HG02840 (cell line): ENCODE results near the gene ZNF512B.
A peak's percentile ranks its signal among the peaks of the same experiment; 100 is the strongest.
"Not testable (repeated sequence)": the region's sequence is repeated elsewhere in the genome, so short reads cannot be mapped to it uniquely, and the experiment has no call there.

Source experiments
- ATAC-seq: cut with Tn5 transposase; IDR thresholded peaks from one replicate; pipeline ENCODE4 v1.9.1; 2021; ENCODE audit warnings: mild to moderate bottlenecking, moderate library complexity, moderate number of reproducible peaks; ENCODE audit not compliant: unreplicated experiment, low FRiP score

The ZNF512B gene

GRCh38 chr20:63969838-63970713, at the start of gene ZNF512B:
ZNF512B (minus strand) TSS chr20:63969930; CDS start chr20:63967950, 1,980 bp downstream.
- ATAC-seq, result no peak

GRCh38 chr20:64015635-64016034, 45.9 kb upstream of the ZNF512B start:
- ATAC-seq, result no peak

GRCh38 chr20:64012385-64013154, 42.8 kb upstream of the ZNF512B start:
- ATAC-seq, result not testable (repeated sequence)

GRCh38 chr20:64011366-64011779, 41.6 kb upstream of the ZNF512B start:
- no peak for ATAC-seq

GRCh38 chr20:64010711-64011237, 41.0 kb upstream of the ZNF512B start:
- no peak for ATAC-seq

- ATAC-seq, result no peak
These were observed 40.2 kb upstream of the ZNF512B start for GRCh38 chr20:64009811-64010387.

- no peak for ATAC-seq
These were observed 37.2 kb upstream of the ZNF512B start for GRCh38 chr20:64006902-64007301.

GRCh38 chr20:64006490-64006889, 36.8 kb upstream of the ZNF512B start:
- no peak for ATAC-seq

- no peak for ATAC-seq
These were observed 35.7 kb upstream of the ZNF512B start for GRCh38 chr20:64005394-64005793.

- no peak for ATAC-seq
These were observed 34.4 kb upstream of the ZNF512B start for GRCh38 chr20:64003960-64004725.

GRCh38 chr20:64001607-64002011, 31.9 kb upstream of the ZNF512B start:
- ATAC-seq, result no peak

GRCh38 chr20:64000906-64001305, 31.2 kb upstream of the ZNF512B start:
- no peak for ATAC-seq

GRCh38 chr20:63982937-63983336, 13.2 kb upstream of the ZNF512B start:
- ATAC-seq, result no peak

GRCh38 chr20:63980806-63981728, 11.3 kb upstream of the ZNF512B start, which contains the start of gene PRPF6:
PRPF6 (plus strand) TSS chr20:63981132; CDS start chr20:63981246, 114 bp downstream.
- peak; percentile 57 for ATAC-seq

GRCh38 chr20:63980317-63980805, 10.6 kb upstream of the ZNF512B start:
- no peak for ATAC-seq

GRCh38 chr20:63979557-63980316, 10.0 kb upstream of the ZNF512B start, which contains the start of gene SAMD10:
SAMD10 (minus strand) TSS chr20:63979642; CDS start chr20:63979467, 175 bp downstream.
- ATAC-seq, result no peak

- no peak for ATAC-seq
These were observed 9.5 kb upstream of the ZNF512B start for GRCh38 chr20:63979229-63979556.
